ENCODE data around the gene RPP14. TPM values are rescaled to one million over a fixed set of nuclear protein-coding genes. Genes with fewer than 3 reads are reported as not detected.
"Not testable (repeated sequence)": the region's sequence is repeated elsewhere in the genome, so short reads cannot be mapped to it uniquely, and the experiment has no call there.

Gene RPP14
- total and polyA plus RNA-seq, 3 experiments from 2014 or later: 6.3 to 24.5 (median 22.7) TPM

DNA sequence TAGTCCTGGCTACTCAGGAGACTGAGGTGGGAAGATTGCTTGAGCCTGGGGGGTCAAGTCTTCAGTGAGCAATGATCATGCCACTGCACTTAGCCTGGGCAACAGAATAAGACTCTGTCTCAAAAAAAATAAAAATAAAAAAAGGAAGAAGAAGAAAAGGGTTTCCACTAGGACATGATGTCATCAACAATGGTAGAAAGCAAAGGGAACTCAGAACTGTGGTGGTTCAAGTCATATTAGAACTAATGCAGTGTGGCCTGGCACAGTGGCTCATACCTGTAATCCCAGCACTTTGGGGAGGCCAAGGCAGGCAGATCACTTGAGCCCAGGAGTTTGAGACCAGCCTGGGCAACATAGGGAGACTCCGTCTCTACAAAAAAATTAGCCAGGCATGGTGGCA is 38.5 kb upstream of the RPP14 start:
- H3K27me3 Mint-ChIP-seq; H3K4me3 Mint-ChIP-seq; H3K27ac ChIP-seq (ENCODE audit: low read depth, low read length); H3K9me3 ChIP-seq (ENCODE audit: low read length); H3K4me1 ChIP-seq (ENCODE audit: insufficient read depth, low read length); H3K4me1 Mint-ChIP-seq; H3K36me3 ChIP-seq (ENCODE audit: insufficient read depth, low read length); H3K27me3 ChIP-seq (ENCODE audit: insufficient read depth, low read length, poor library complexity, severe bottlenecking); H3K9me3 Mint-ChIP-seq; POLR2A ChIA-PET; CTCF ChIA-PET; H3K4me3 ChIP-seq (ENCODE audit: low read length); DNase-seq: not testable (repeated sequence)
- peak overlapping the region in 1 of 8 donors; percentile 11 for H3K27ac Mint-ChIP-seq
- H3K36me3 Mint-ChIP-seq: peaks cover 0 to 41% (median 22%) of the 10 kb centered on the region in 3 donors

DNA sequence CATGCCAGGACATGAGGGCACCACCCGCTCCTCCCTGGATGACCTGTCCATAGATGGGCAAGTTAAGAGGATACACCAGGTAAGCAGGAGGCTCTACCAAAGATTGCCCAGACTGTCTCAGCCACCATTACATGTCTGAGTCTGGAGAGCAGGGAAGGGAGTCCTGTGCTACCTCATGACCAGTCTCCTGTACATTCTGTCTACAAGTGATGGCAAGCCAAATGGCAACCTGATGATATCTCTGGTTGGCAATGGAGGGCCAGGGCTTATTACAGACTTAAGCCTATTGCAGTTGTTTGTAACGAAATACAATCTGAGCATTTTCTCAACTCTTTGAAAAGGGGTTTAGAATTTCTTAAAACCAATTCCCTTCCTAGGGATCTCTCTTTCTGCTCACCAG is 36.7 kb upstream of the RPP14 start:
- no peaks in the 10 kb centered on the region for H3K36me3 ChIP-seq (ENCODE audit: insufficient read depth, low read length)
- no peaks in the 10 kb centered on the region for H3K9me3 ChIP-seq (ENCODE audit: low read length)
- Mint-ChIP-seq H3K9me3 (no peaks in the 10 kb centered on the region), H3K4me1 (no peaks in the 10 kb centered on the region), H3K36me3 (peaks cover 14 to 51% (median 23%) of the 10 kb centered on the region in 3 donors), H3K4me3 (no peak overlapping the region), H3K27me3 (no peaks in the 10 kb centered on the region), H3K27ac (no peak overlapping the region)
- no peaks in the 10 kb centered on the region for H3K4me1 ChIP-seq (ENCODE audit: insufficient read depth, low read length)
- H3K4me3 ChIP-seq (ENCODE audit: low read length): no peak overlapping the region
- DNase-seq: no peak
- no peaks in the 10 kb centered on the region for H3K27me3 ChIP-seq (ENCODE audit: insufficient read depth, low read length, poor library complexity, severe bottlenecking)
- ChIA-PET CTCF (interaction anchor here (1.3 kb wide), 1 partner anchor 37 kb away, joined by 4 read pairs; the partner anchor contains the start of genes HTD2 and RPP14), POLR2A (no interaction called here)
- H3K27ac ChIP-seq (ENCODE audit: low read depth, low read length): no peak overlapping the region

GRCh38 chr3:58270485-58270884 is 35.6 kb upstream of the RPP14 start:
- ChIA-PET POLR2A (interaction anchor here (0.7 kb wide), 1 partner anchor 17 kb away, joined by 3 read pairs; no protein-coding TSS in a partner anchor), CTCF (interaction anchor here (0.9 to 1.3 kb wide), 2 partner anchors 18 to 36 kb away, joined by 3 to 4 read pairs; partner anchors contain the start of genes HTD2 and RPP14)
- H3K4me3 Mint-ChIP-seq: no peak overlapping the region
- H3K27ac Mint-ChIP-seq: peak overlapping the region in 1 of 8 donors; percentile 18
- H3K4me1 Mint-ChIP-seq: no peaks in the 10 kb centered on the region
- H3K4me1 ChIP-seq (ENCODE audit: insufficient read depth, low read length): no peaks in the 10 kb centered on the region
- H3K4me3 ChIP-seq (ENCODE audit: low read length): no peak overlapping the region
- H3K27ac ChIP-seq (ENCODE audit: low read depth, low read length): no peak overlapping the region
- no peaks in the 10 kb centered on the region for H3K27me3 ChIP-seq (ENCODE audit: insufficient read depth, low read length, poor library complexity, severe bottlenecking)
- H3K9me3 ChIP-seq (ENCODE audit: low read length): no peaks in the 10 kb centered on the region
- no peaks in the 10 kb centered on the region for H3K9me3 Mint-ChIP-seq
- H3K27me3 Mint-ChIP-seq: no peaks in the 10 kb centered on the region
- no peaks in the 10 kb centered on the region for H3K36me3 ChIP-seq (ENCODE audit: insufficient read depth, low read length)
- DNase-seq: no peak
- peaks cover 21 to 59% (median 26%) of the 10 kb centered on the region in 3 donors for H3K36me3 Mint-ChIP-seq

DNA sequence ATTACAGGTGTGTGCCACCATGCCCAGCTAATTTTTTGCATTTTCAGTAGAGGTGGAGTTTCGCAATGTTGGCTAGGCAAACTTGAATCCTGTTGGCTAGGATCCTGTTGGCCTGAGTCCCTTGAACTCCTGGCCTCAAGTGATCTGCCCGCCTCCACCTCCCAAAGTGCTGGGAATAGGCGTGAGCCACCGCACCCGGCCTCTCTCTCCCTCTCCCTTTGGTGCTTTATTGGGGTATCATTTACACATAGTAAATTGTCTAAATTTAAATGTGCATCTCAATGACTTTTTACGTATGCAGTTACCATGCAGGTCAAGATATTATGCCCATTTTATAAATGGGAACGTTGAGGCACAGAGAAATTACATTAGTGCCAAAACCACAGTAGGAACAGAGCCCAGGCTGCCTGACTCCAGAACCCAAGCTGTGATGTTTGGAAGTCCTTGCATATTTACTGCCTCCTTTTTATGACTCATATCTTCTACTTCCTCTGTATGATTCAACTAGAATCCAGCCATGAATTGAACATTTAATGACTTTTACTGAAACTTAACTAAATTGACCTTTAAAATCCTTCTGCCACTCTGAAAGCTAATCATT is 34.0 kb upstream of the RPP14 start:
- no peaks in the 10 kb centered on the region for H3K27me3 Mint-ChIP-seq
- H3K4me3 ChIP-seq (ENCODE audit: low read length): no peak overlapping the region
- H3K27ac ChIP-seq (ENCODE audit: low read depth, low read length): no peak overlapping the region
- no peak overlapping the region for H3K4me3 Mint-ChIP-seq
- POLR2A ChIA-PET: no interaction called here
- H3K4me1 ChIP-seq (ENCODE audit: insufficient read depth, low read length): no peaks in the 10 kb centered on the region
- CTCF ChIA-PET: no interaction called here
- H3K36me3 ChIP-seq (ENCODE audit: insufficient read depth, low read length): no peaks in the 10 kb centered on the region
- no peaks in the 10 kb centered on the region for H3K9me3 ChIP-seq (ENCODE audit: low read length)
- H3K9me3 Mint-ChIP-seq: peaks cover 0 to 2% (median 0%) of the 10 kb centered on the region in 5 donors
- H3K27ac Mint-ChIP-seq: no peak overlapping the region
- H3K27me3 ChIP-seq (ENCODE audit: insufficient read depth, low read length, poor library complexity, severe bottlenecking): no peaks in the 10 kb centered on the region
- H3K36me3 Mint-ChIP-seq: peaks cover 27 to 67% (median 36%) of the 10 kb centered on the region in 3 donors
- no peak for DNase-seq
- H3K4me1 Mint-ChIP-seq: no peaks in the 10 kb centered on the region

- no peak overlapping the region for H3K4me3 Mint-ChIP-seq
- no peaks in the 10 kb centered on the region for H3K27me3 ChIP-seq (ENCODE audit: insufficient read depth, low read length, poor library complexity, severe bottlenecking)
- peaks cover 0 to 2% (median 0%) of the 10 kb centered on the region in 5 donors for H3K9me3 Mint-ChIP-seq
These were observed 33.2 kb upstream of the RPP14 start for GRCh38 chr3:58272891-58273290.

GRCh38 chr3:58273362-58273761 is 32.7 kb upstream of the RPP14 start:
- H3K27me3 Mint-ChIP-seq; H3K4me1 ChIP-seq (ENCODE audit: insufficient read depth, low read length); POLR2A ChIA-PET; DNase-seq; CTCF ChIA-PET; H3K27ac ChIP-seq (ENCODE audit: low read depth, low read length); H3K36me3 ChIP-seq (ENCODE audit: insufficient read depth, low read length); H3K27me3 ChIP-seq (ENCODE audit: insufficient read depth, low read length, poor library complexity, severe bottlenecking); H3K9me3 Mint-ChIP-seq; H3K4me3 Mint-ChIP-seq; H3K27ac Mint-ChIP-seq; H3K4me3 ChIP-seq (ENCODE audit: low read length); H3K9me3 ChIP-seq (ENCODE audit: low read length); H3K4me1 Mint-ChIP-seq: not testable (repeated sequence)
- H3K36me3 Mint-ChIP-seq: peaks cover 26 to 68% (median 41%) of the 10 kb centered on the region in 3 donors

More at GRCh38 chr3:58272891-58273290, 33.2 kb upstream of the RPP14 start:
- Mint-ChIP-seq H3K27me3 (no peaks in the 10 kb centered on the region), H3K36me3 (peaks cover 28 to 68% (median 41%) of the 10 kb centered on the region in 3 donors), H3K4me1 (no peaks in the 10 kb centered on the region), H3K27ac (no peak overlapping the region)
- CTCF ChIA-PET: no interaction called here
- no peaks in the 10 kb centered on the region for H3K9me3 ChIP-seq (ENCODE audit: low read length)
- no peaks in the 10 kb centered on the region for H3K4me1 ChIP-seq (ENCODE audit: insufficient read depth, low read length)
- DNase-seq: no peak
- H3K36me3 ChIP-seq (ENCODE audit: insufficient read depth, low read length): no peaks in the 10 kb centered on the region
- H3K4me3 ChIP-seq (ENCODE audit: low read length): no peak overlapping the region
- POLR2A ChIA-PET: no interaction called here
- no peak overlapping the region for H3K27ac ChIP-seq (ENCODE audit: low read depth, low read length)

- Histone ChIP-seq H3K9me3 (ENCODE audit: low read length) (no peaks in the 10 kb centered on the region), H3K27me3 (ENCODE audit: insufficient read depth, low read length, poor library complexity, severe bottlenecking) (no peaks in the 10 kb centered on the region), H3K4me1 (ENCODE audit: insufficient read depth, low read length) (no peaks in the 10 kb centered on the region), H3K4me3 (ENCODE audit: low read length) (no peak overlapping the region), H3K27ac (ENCODE audit: low read depth, low read length) (no peak overlapping the region), H3K36me3 (ENCODE audit: insufficient read depth, low read length) (no peaks in the 10 kb centered on the region)
- DNase-seq: no peak
- Mint-ChIP-seq H3K27ac (no peak overlapping the region), H3K4me1 (no peaks in the 10 kb centered on the region), H3K4me3 (no peak overlapping the region), H3K27me3 (no peaks in the 10 kb centered on the region), H3K9me3 (peaks cover 0 to 2% (median 0%) of the 10 kb centered on the region in 5 donors), H3K36me3 (peaks cover 27 to 68% (median 45%) of the 10 kb centered on the region in 3 donors)
- CTCF ChIA-PET: no interaction called here
- POLR2A ChIA-PET: no interaction called here
These were observed 31.9 kb upstream of the RPP14 start for GRCh38 chr3:58274027-58274614.

- H3K27me3 ChIP-seq (ENCODE audit: insufficient read depth, low read length, poor library complexity, severe bottlenecking): no peaks in the 10 kb centered on the region
- Mint-ChIP-seq H3K27me3 (no peaks in the 10 kb centered on the region), H3K27ac (no peak overlapping the region), H3K36me3 (peaks cover 27 to 65% (median 29%) of the 10 kb centered on the region in 3 donors), H3K4me1 (no peaks in the 10 kb centered on the region), H3K4me3 (no peak overlapping the region), H3K9me3 (peaks cover 0 to 2% (median 0%) of the 10 kb centered on the region in 5 donors)
- ChIA-PET POLR2A (no interaction called here), CTCF (interaction anchor here (1.8 kb wide), 1 partner anchor 25 kb away, joined by 5 read pairs; the partner anchor contains the start of genes HTD2 and RPP14)
- H3K4me1 ChIP-seq (ENCODE audit: insufficient read depth, low read length): no peaks in the 10 kb centered on the region
- H3K27ac ChIP-seq (ENCODE audit: low read depth, low read length): no peak overlapping the region
- no peaks in the 10 kb centered on the region for H3K9me3 ChIP-seq (ENCODE audit: low read length)
- no peak overlapping the region for H3K4me3 ChIP-seq (ENCODE audit: low read length)
- no peak for DNase-seq
- H3K36me3 ChIP-seq (ENCODE audit: insufficient read depth, low read length): no peaks in the 10 kb centered on the region
These were observed 25.0 kb upstream of the RPP14 start for GRCh38 chr3:58281069-58281468.

Measured in CD8-positive, alpha-beta memory T cell (primary cell).